ENCODE measurements around the gene PABPN1. TPM values are rescaled to one million over a fixed set of nuclear protein-coding genes. Genes with fewer than 3 reads are reported as not detected.

The PABPN1 gene
- total RNA-seq, 2 experiments from 2014 or later, result 167 to 314 TPM

GRCh38 chr14:23284654-23285529, 36.4 kb upstream of the PABPN1 start:
- DNase-seq (ENCODE audit: low spot score), result peak; percentile 56
- H4K20me1 ChIP-seq (ENCODE audit: insufficient read depth, low read length), result no peaks in the 10 kb centered on the region
- peak overlapping the region; percentile 9 for H3K27ac ChIP-seq (ENCODE audit: low read depth, low read length, poor library complexity, severe bottlenecking)
- peaks cover 13% of the 10 kb centered on the region for H3K4me1 ChIP-seq (ENCODE audit: insufficient read depth, low read length, poor library complexity, severe bottlenecking)
- intact Hi-C loops (cut with micrococcal nuclease; ENCODE audit: unreplicated experiment), result loop anchor here (5.0 kb wide), 1 partner anchor 163 kb away; no protein-coding TSS in a partner anchor
- peak overlapping the region; percentile 72; the same call in 1 of the 2 replicates for H2AFZ ChIP-seq (ENCODE audit: low read length)
- H3K9me2 ChIP-seq (ENCODE audit: insufficient read depth, low read length), result no peaks in the 10 kb centered on the region
- no peaks in the 10 kb centered on the region for H3K9me3 ChIP-seq (ENCODE audit: low read length)
- no peaks in the 10 kb centered on the region for H3K36me3 ChIP-seq (ENCODE audit: insufficient read depth, low read length)
- TSS peak; percentile 61 for BruUV-seq (replicated peaks)
- CTCF ChIA-PET (ENCODE audit: unreplicated experiment), result no interaction called here
- POLR2A ChIA-PET, result interaction anchor here (0.6 to 2.9 kb wide), 6 partner anchors 21 to 781 kb away, joined by 3 to 13 read pairs (median 4); partner anchors contain the start of gene BCL2L2
- peak overlapping the region; percentile 91 for H3K4me3 ChIP-seq (ENCODE audit: low read depth, low read length, poor library complexity, severe bottlenecking)
- peak overlapping the region; percentile 84 for H3K4me2 ChIP-seq (ENCODE audit: low read length)
- peaks cover 14% of the 10 kb centered on the region; the same call in 1 of the 2 replicates for H3K79me2 ChIP-seq (ENCODE audit: insufficient read depth, low read depth, low read length)
- TF ChIP-seq CTCF (conservative IDR thresholded peaks at IDR 0.05; ENCODE audit: low read length) (no peak), EZH2phosphoT487 (IDR thresholded peaks at IDR 0.05; ENCODE audit: borderline replicate concordance, low read depth, low read length) (no peak)

GRCh38 chr14:23285530-23286019, 35.7 kb upstream of the PABPN1 start:
- H3K36me3 ChIP-seq (ENCODE audit: insufficient read depth, low read length), result no peaks in the 10 kb centered on the region
- H3K4me1 ChIP-seq (ENCODE audit: insufficient read depth, low read length, poor library complexity, severe bottlenecking), result peaks cover 13% of the 10 kb centered on the region
- H3K4me2 ChIP-seq (ENCODE audit: low read length), result peak overlapping the region; percentile 84
- TF ChIP-seq EZH2phosphoT487 (IDR thresholded peaks at IDR 0.05; ENCODE audit: borderline replicate concordance, low read depth, low read length), result no peak
- no peak for TF ChIP-seq CTCF (conservative IDR thresholded peaks at IDR 0.05; ENCODE audit: low read length)
- BruUV-seq (replicated peaks), result no TSS peak
- peaks cover 14% of the 10 kb centered on the region; the same call in 1 of the 2 replicates for H3K79me2 ChIP-seq (ENCODE audit: insufficient read depth, low read depth, low read length)
- no peak for DNase-seq (ENCODE audit: low spot score)
- H3K9me2 ChIP-seq (ENCODE audit: insufficient read depth, low read length), result no peaks in the 10 kb centered on the region
- peak overlapping the region; percentile 9 for H3K27ac ChIP-seq (ENCODE audit: low read depth, low read length, poor library complexity, severe bottlenecking)
- H4K20me1 ChIP-seq (ENCODE audit: insufficient read depth, low read length), result no peaks in the 10 kb centered on the region
- H3K4me3 ChIP-seq (ENCODE audit: low read depth, low read length, poor library complexity, severe bottlenecking), result peak overlapping the region; percentile 91
- no peaks in the 10 kb centered on the region for H3K9me3 ChIP-seq (ENCODE audit: low read length)
- CTCF ChIA-PET (ENCODE audit: unreplicated experiment), result interaction anchor here (0.9 kb wide), 1 partner anchor 165 kb away, joined by 3 read pairs; no protein-coding TSS in a partner anchor
- intact Hi-C loops (cut with micrococcal nuclease; ENCODE audit: unreplicated experiment), result loop anchor here (1.0 to 5.0 kb wide), 2 partner anchors 16 to 163 kb away; no protein-coding TSS in a partner anchor
- POLR2A ChIA-PET, result interaction anchor here (0.6 to 2.9 kb wide), 8 partner anchors 8 to 780 kb away, joined by 3 to 13 read pairs (median 5); partner anchors contain the start of genes BCL2L2 and PPP1R3E
- peak overlapping the region; percentile 72 for H2AFZ ChIP-seq (ENCODE audit: low read length)
